GM12865 (cell line): ENCODE data around the gene ZNF506.
A peak's percentile ranks its signal among the peaks of the same experiment; 100 is the strongest.
"Not testable (repeated sequence)": the region's sequence is repeated elsewhere in the genome, so short reads cannot be mapped to it uniquely, and the experiment has no call there.

Experiments used
- DNase-seq: peaks from one replicate; pipeline ENCODE4 v3.0.0; 2010; ENCODE audit warnings: low read depth
- H3K4me3 ChIP-seq: 2 replicates; pipeline ENCODE4 v1.5.1; 2011; ENCODE audit warnings: mild to moderate bottlenecking, low read depth, low read length, control low read depth
- TF ChIP-seq, protein P1 (sequence below): IDR thresholded peaks from 2 replicates; pipeline ENCODE4 v1.5.1; 2011; ENCODE audit warnings: low read length, control low read depth, low read depth, inconsistent platforms; ENCODE audit not compliant: insufficient read depth; ENCODE audit errors: missing control alignments

ZNF506 gene

DNA sequence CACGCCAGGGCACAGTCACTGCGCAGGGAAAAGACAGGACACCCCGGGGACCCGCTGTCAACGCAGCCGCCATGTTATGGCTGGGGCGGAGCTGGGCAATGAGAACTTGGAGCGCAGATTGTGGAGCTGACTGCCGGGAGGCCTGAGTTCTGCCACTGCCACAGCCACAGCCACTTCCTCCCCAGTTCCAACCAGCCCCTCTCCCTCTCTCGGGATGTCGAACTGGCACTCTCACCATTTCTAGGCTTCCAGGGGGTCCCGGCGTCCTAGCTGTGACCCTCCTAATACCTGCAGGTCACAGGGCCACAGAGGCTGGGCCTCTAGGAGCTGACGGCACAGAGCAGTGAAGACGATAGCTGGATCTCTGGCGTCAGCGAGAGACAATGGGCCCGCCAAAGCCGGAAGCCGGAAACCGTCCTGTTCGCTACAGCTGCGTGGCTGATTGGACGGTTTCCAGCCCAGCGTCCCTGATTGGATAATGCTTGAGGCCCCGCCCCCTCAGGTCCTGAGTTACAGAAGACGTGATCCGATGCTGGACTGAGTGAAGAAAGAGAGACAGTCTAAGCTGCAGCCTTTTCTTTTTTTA, at the start of gene ZNF506:
Gene ZNF506 (minus strand): TSS at position 385 of the 586 bp plus-strand sequence. CDS start 147 bp downstream, at position 238.
- DNase-seq: peak; percentile 97
- peak within 1 kb of the TSS; percentile 75 for H3K4me3 ChIP-seq
- TF ChIP-seq, protein P1, sequence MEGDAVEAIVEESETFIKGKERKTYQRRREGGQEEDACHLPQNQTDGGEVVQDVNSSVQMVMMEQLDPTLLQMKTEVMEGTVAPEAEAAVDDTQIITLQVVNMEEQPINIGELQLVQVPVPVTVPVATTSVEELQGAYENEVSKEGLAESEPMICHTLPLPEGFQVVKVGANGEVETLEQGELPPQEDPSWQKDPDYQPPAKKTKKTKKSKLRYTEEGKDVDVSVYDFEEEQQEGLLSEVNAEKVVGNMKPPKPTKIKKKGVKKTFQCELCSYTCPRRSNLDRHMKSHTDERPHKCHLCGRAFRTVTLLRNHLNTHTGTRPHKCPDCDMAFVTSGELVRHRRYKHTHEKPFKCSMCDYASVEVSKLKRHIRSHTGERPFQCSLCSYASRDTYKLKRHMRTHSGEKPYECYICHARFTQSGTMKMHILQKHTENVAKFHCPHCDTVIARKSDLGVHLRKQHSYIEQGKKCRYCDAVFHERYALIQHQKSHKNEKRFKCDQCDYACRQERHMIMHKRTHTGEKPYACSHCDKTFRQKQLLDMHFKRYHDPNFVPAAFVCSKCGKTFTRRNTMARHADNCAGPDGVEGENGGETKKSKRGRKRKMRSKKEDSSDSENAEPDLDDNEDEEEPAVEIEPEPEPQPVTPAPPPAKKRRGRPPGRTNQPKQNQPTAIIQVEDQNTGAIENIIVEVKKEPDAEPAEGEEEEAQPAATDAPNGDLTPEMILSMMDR: no peak

DNA sequence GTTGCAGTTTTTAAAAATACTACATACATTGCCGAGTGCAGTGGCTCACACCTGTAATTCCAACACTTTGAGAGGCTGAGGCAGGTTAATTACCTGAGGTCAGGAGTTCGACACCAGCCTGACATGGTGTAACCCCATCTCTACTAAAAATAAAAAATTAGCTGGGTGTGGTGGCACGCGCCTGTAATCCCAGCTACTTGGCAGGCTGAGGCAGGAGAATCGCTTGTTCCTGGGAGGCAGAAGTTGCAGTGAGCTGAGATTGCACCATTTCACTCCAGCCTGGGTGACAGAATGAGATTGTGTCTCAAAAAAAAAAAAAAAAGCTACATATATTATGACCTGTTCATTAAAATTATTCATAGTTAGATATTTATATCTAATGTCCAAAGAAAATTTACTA, 48.5 kb upstream of the ZNF506 start:
- H3K4me3 ChIP-seq, DNase-seq: not testable (repeated sequence)

DNA sequence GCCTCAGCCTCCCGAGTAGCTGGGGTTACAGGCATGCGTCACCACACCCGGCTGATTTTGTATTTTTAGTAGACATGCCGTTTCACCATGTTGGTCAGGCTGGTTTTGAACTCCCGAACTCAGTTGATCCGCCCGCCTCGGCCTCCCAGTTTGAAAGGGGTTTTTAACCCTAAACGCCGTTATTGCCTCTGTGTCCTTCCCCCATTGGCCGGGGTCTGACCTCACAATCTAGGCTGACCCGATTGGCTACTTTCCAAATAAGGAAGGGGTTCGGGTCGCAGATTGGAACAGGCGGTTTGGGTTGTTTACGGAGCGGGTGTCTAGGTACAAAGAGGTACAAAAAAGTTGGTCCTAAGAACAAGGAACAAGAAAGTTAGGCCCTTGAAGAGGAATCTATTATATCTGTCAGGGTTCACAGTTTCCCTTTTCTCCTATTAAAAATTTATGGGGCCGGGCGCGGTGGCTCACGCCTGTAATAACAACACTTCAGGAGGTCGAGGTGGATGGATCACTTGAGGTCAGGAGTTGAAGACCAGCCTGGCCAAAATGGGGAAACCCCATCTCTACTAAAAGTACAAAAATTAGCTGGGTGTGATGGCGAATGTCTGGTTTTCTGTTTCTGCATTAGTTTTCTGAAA, 45.2 kb upstream of the ZNF506 start:
- H3K4me3 ChIP-seq: peak overlapping the region; percentile 87
- peak; percentile 75 for DNase-seq

DNA sequence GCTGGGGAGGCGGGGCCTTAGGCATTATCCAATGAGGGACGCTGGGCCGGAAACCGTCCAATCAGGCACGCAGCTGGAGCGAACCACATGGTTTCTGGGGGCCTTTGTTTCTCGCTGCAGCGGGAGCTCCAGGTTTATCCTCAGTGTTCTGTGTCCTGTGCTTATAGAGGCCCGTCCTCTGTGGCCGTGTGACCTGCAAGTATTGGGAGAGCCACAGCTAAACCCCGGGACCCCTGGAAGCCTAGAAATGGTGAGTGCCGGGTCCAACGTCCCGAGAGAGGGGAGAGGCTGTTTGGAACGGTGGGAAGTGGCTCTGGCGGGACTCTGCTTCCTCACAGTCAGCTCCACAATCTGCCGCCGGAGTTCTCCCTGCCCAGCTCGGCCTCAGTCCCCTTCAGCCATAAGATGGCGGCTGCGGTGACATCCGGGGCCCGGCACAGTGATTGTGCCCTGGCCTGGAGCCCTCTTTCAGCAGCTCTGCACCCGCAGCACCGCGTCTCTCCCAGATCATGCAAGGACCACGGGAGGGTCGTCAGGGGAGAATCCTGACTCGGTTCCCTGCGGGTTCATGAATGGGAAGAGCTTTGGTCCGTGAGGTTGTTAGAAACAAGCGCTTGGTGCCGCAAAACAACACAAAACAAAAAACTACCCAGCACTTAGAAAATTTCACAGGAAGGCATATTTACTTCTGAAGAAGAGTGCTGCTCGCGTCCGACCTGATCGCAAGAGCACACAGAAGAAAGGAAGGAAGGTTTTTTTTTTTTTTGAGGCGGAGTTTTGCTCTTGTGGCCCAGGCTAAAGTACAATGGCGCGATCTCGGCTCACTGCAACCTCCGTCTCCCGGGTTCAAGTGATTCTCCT, 44.4 kb upstream of the ZNF506 start, which contains the start of gene ZNF253:
Gene ZNF253 (plus strand): TSS at position 133 of the 861 bp plus-strand sequence. CDS start 115 bp downstream, at position 248.
- TF ChIP-seq, protein P1: no peak
- DNase-seq: peak; percentile 97
- peak within 1 kb of the TSS; percentile 87 for H3K4me3 ChIP-seq

More for the DNA sequence above, 45.2 kb upstream of the ZNF506 start:
- TF ChIP-seq, protein P1: no peak

DNA sequence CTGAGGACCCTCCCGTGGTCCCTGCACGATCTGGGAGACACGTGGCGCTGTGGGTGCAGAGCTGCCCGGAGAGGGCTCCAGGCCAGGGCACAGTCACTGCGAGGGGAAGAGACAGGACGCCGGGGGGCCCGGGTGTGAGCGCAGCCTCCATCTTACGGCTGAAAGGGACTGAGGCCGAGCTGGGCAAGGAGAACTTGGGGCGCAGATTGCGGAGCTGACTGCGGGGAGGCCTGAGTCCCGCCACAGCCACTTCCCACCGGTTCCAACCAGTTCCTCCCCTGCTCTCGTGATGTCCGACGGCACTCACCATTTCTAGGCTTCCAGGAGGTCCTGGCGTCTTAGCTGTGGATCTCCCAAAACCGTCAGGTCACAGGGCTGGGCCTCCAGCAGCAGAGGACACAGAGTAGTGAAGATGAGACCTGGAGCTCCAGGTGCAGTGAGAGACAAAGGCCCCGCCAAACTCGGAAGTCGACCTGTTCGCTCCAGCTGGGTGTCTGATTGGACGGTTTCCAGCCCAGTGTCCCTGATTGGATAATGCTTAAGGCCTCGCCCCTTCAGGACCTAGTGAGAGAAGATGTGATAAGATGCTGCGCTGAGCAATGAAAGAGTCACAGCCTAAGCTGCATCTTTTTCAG, 39.3 kb upstream of the ZNF506 start:
- H3K4me3 ChIP-seq: no peak overlapping the region
- DNase-seq: no peak
- TF ChIP-seq, protein P1: no peak

DNA sequence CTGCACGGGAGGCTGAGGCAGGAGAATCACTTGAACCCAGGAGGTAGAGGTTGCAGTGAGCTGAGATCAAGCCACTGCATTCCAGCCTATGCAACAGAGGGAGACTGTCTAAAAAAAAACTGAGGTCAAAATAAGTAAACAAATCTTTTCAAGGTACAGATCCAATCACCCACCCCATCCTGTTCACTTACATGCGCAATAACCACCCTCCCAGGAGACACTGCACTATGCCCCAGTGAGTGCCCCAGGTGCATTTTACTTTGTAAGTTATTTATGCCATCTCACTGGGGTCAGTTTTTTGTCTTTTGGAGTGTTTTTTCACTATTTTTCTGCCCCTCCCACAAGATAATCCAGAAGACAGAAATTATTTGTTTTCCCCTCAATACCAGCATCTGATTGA, 37.2 kb upstream of the ZNF506 start:
- TF ChIP-seq, protein P1: no peak
- DNase-seq: no peak

DNA sequence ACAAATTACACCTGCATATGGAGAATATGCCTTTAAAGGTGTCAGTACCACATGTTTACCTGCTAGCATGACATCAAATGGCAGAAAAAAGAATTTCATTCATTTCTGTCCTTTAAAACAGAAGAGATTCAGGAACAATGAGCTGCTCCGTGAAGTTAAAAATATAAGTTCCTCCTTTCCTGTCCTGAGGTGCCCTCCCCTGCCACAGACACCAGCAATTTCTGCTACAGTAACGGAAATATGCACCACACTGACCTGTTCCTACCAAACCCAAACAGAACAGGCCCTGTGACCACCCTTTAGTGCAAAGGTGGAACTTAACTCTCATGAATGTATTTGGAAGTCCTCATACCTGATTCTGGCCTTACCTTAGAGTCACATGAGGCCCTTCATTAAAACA, 30.2 kb upstream of the ZNF506 start:
- not testable (repeated sequence) for H3K4me3 ChIP-seq, DNase-seq

More for the DNA sequence above, 37.2 kb upstream of the ZNF506 start:
- H3K4me3 ChIP-seq: no peak overlapping the region
